GM21528 (cell line): Measurements from ENCODE around the gene ZNF593OS.

ENCODE experiments used
- ATAC-seq: cut with Tn5 transposase; IDR thresholded peaks from one replicate; pipeline ENCODE4 v1.9.1; 2021; ENCODE audit warnings: mild to moderate bottlenecking, moderate library complexity; ENCODE audit not compliant: unreplicated experiment, low FRiP score

Gene ZNF593OS

GRCh38 chr1:26171084-26172072, at the start of gene ZNF593OS:
ZNF593OS (minus strand) TSS chr1:26171832; CDS start chr1:26171661, 171 bp downstream.
- no peak for ATAC-seq

GRCh38 chr1:26221094-26221493, 49.5 kb upstream of the ZNF593OS start:
- no peak for ATAC-seq

- ATAC-seq, result no peak
These were observed 48.7 kb upstream of the ZNF593OS start for GRCh38 chr1:26220199-26220912.

- no peak for ATAC-seq
These were observed 47.4 kb upstream of the ZNF593OS start for GRCh38 chr1:26218906-26219494.

GRCh38 chr1:26215246-26215645, 43.6 kb upstream of the ZNF593OS start:
- no peak for ATAC-seq

- no peak for ATAC-seq
These were observed 41.8 kb upstream of the ZNF593OS start for GRCh38 chr1:26213335-26213905.

GRCh38 chr1:26212726-26213125, 41.1 kb upstream of the ZNF593OS start:
- no peak for ATAC-seq

- no peak for ATAC-seq
These were observed 38.7 kb upstream of the ZNF593OS start for GRCh38 chr1:26210147-26210870.

GRCh38 chr1:26203642-26204318, 32.1 kb upstream of the ZNF593OS start:
- ATAC-seq, result no peak

GRCh38 chr1:26200413-26200812, 28.8 kb upstream of the ZNF593OS start:
- no peak for ATAC-seq

- ATAC-seq, result no peak
These were observed 26.2 kb upstream of the ZNF593OS start for GRCh38 chr1:26197813-26198212.

GRCh38 chr1:26197301-26197700, 25.7 kb upstream of the ZNF593OS start:
- no peak for ATAC-seq

- ATAC-seq, result no peak
These were observed 24.2 kb upstream of the ZNF593OS start for GRCh38 chr1:26195805-26196204.

- ATAC-seq, result no peak
These were observed 20.1 kb upstream of the ZNF593OS start for GRCh38 chr1:26191739-26192138.

GRCh38 chr1:26190373-26190987, 18.8 kb upstream of the ZNF593OS start, which contains the start of gene CATSPER4:
CATSPER4 (plus strand) TSS chr1:26190602; CDS start chr1:26190628, 26 bp downstream.
- no peak for ATAC-seq

GRCh38 chr1:26189751-26190275, 18.2 kb upstream of the ZNF593OS start:
- no peak for ATAC-seq

GRCh38 chr1:26189331-26189730, 17.7 kb upstream of the ZNF593OS start:
- no peak for ATAC-seq

GRCh38 chr1:26188477-26188876, 16.8 kb upstream of the ZNF593OS start:
- no peak for ATAC-seq

- no peak for ATAC-seq
These were observed 16.2 kb upstream of the ZNF593OS start for GRCh38 chr1:26187882-26188281.
